ENCODE results near the gene ITSN2. TPM values are rescaled to one million over a fixed set of nuclear protein-coding genes. Genes with fewer than 3 reads are reported as not detected.

The ITSN2 gene
- polyA plus RNA-seq, 1 experiment = 16.3 TPM

DNA sequence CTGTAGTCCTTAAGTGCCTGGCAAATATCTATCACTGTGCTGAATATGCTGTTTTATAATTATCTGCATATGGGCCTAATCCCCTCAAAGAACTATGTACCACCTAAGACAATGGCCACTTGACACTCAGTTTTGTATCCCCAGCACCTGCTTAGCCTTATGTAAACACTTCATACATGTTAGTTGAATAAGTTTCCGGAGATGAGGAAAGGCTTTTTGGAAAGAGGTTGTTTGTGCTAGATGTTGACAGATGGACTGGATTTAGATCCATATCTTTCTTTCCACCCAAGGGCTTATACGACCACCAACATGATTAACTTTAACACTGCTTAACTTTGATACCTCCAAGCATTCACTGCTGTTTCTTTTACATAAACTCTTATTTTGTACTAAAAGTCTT lies 122.2 kb downstream of the ITSN2 start:
- TF ChIP-seq, protein P1, sequence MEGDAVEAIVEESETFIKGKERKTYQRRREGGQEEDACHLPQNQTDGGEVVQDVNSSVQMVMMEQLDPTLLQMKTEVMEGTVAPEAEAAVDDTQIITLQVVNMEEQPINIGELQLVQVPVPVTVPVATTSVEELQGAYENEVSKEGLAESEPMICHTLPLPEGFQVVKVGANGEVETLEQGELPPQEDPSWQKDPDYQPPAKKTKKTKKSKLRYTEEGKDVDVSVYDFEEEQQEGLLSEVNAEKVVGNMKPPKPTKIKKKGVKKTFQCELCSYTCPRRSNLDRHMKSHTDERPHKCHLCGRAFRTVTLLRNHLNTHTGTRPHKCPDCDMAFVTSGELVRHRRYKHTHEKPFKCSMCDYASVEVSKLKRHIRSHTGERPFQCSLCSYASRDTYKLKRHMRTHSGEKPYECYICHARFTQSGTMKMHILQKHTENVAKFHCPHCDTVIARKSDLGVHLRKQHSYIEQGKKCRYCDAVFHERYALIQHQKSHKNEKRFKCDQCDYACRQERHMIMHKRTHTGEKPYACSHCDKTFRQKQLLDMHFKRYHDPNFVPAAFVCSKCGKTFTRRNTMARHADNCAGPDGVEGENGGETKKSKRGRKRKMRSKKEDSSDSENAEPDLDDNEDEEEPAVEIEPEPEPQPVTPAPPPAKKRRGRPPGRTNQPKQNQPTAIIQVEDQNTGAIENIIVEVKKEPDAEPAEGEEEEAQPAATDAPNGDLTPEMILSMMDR (IDR thresholded peaks at IDR 0.05; ENCODE audit: insufficient read depth, low read depth, low read length) = no peak
- ChIA-PET CTCF (no interaction called here), POLR2A (no interaction called here)
- H3K27me3 ChIP-seq (ENCODE audit: control insufficient read depth, insufficient read depth, low read length) = no peaks in the 10 kb centered on the region
- H3K36me3 ChIP-seq (ENCODE audit: control insufficient read depth, insufficient read depth, low read length) = no peaks in the 10 kb centered on the region; the same call in 1 of the 2 replicates
- no peak overlapping the region for H3K4me3 ChIP-seq (ENCODE audit: low read depth, low read length)
- DNase-seq (ENCODE audit: low read depth) = no peak

DNA sequence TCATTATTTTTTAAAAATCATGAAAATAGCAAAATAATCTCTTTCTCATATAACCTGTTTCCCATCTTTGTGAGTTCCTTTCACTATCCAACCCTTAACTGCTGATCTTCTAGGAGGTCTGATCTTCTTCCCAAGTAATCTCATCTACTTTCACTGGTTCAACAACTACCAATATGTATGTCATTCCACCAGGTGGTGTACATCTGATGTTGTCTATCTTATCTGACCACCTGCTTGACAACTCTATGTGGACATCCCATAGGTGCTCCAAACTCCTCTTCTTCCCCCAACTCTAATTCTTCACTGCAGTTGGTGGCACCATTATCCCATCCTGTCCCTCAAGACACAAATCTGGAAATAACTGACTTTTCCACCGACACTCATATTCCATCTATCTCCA lies 123.0 kb downstream of the ITSN2 start:
- DNase-seq (ENCODE audit: low read depth) = no peak
- no peaks in the 10 kb centered on the region for H3K27me3 ChIP-seq (ENCODE audit: control insufficient read depth, insufficient read depth, low read length)
- no peak overlapping the region for H3K4me3 ChIP-seq (ENCODE audit: low read depth, low read length)
- ChIA-PET CTCF (no interaction called here), POLR2A (no interaction called here)
- TF ChIP-seq, protein P1 (IDR thresholded peaks at IDR 0.05; ENCODE audit: insufficient read depth, low read depth, low read length) = no peak
- H3K36me3 ChIP-seq (ENCODE audit: control insufficient read depth, insufficient read depth, low read length) = no peaks in the 10 kb centered on the region; the same call in 1 of the 2 replicates

DNA sequence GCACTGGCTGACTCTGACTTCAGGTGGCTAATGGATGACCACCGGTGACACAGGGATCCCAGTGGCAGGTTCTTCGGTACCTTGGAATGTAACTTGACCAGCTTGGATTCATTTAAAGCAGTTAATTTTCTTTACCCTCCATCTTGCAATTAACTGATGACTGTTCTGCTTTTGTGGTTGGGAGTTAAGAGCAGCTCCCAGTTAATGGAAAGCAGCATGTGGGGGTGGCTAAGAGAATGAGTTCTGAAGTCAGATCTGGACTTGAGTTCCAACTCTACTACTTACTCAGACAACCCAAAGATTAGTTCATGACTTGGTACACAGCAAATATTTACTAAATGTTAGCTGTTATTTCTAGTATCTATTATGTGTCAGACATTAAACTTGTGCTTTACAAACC lies 127.0 kb downstream of the ITSN2 start:
- Histone ChIP-seq H3K36me3 (ENCODE audit: control insufficient read depth, insufficient read depth, low read length) (no peaks in the 10 kb centered on the region), H3K27me3 (ENCODE audit: control insufficient read depth, insufficient read depth, low read length) (no peaks in the 10 kb centered on the region), H3K4me3 (ENCODE audit: low read depth, low read length) (no peak overlapping the region)
- POLR2A ChIA-PET = interaction anchor here (0.6 kb wide), 1 partner anchor 22 kb away, joined by 3 read pairs; no protein-coding TSS in a partner anchor
- no peak for DNase-seq (ENCODE audit: low read depth)
- TF ChIP-seq, protein P1 (IDR thresholded peaks at IDR 0.05; ENCODE audit: insufficient read depth, low read depth, low read length) = no peak
- CTCF ChIA-PET = interaction anchor here (0.6 to 1.4 kb wide), 5 partner anchors 10 to 733 kb away, joined by 3 read pairs; no protein-coding TSS in a partner anchor

DNA sequence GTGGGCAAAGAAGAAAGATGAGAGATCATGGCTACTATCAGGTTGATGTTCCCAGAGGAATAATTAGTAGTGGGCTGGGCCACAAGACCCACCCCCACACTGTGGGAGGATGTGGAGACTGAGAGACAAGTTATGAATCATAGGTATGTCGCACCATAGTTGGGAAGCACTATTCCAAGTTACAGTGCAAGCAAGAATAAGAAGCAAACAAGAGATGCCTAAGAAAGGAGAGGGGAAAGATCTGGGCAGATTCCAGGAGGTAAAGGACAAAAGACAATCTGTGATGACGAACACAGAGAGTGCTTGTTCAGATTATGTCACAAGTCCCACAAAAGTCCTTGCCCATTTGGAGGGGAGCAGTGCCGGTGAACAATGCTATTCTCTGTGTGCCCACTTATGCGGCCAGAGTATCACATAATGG lies 128.9 kb downstream of the ITSN2 start:
- H3K27me3 ChIP-seq (ENCODE audit: control insufficient read depth, insufficient read depth, low read length) = no peaks in the 10 kb centered on the region
- H3K4me3 ChIP-seq (ENCODE audit: low read depth, low read length) = no peak overlapping the region
- POLR2A ChIA-PET = no interaction called here
- DNase-seq (ENCODE audit: low read depth) = no peak
- H3K36me3 ChIP-seq (ENCODE audit: control insufficient read depth, insufficient read depth, low read length) = no peaks in the 10 kb centered on the region
- TF ChIP-seq, protein P1 (IDR thresholded peaks at IDR 0.05; ENCODE audit: insufficient read depth, low read depth, low read length) = no peak
- CTCF ChIA-PET = interaction anchor here (0.6 kb wide), 1 partner anchor 16 kb away, joined by 3 read pairs; no protein-coding TSS in a partner anchor

DNA sequence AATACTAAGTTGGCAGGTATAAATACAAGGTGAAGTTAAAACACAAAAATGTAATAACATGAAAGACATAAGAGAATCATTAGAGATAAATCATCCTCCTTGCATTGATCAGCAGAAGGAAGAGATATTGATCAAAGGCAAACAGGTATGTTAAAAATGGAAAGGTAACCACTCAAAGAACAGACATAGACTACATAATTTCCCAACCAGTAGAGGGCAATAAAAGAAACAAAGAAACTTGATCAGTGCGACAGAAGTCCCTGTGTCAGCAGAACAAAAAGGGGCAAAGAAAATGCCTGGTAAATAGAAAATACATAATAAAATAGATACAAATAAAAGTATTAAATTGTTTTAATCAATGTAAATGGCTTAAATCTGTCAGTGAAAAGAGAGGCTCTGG lies 131.9 kb downstream of the ITSN2 start:
- TF ChIP-seq, protein P1 (IDR thresholded peaks at IDR 0.05; ENCODE audit: insufficient read depth, low read depth, low read length) = peak; percentile 35
- DNase-seq (ENCODE audit: low read depth) = no peak
- CTCF ChIA-PET = interaction anchor here (0.7 to 1.2 kb wide), 4 partner anchors 8 to 146 kb away, joined by 3 to 4 read pairs (median 4); no protein-coding TSS in a partner anchor

More for the DNA sequence above, 131.9 kb downstream of the ITSN2 start:
- no peaks in the 10 kb centered on the region; the same call in 1 of the 2 replicates for H3K36me3 ChIP-seq (ENCODE audit: control insufficient read depth, insufficient read depth, low read length)
- no peak overlapping the region for H3K4me3 ChIP-seq (ENCODE audit: low read depth, low read length)
- POLR2A ChIA-PET = no interaction called here
- H3K27me3 ChIP-seq (ENCODE audit: control insufficient read depth, insufficient read depth, low read length) = no peaks in the 10 kb centered on the region

Measured in BJ (cell line).